Activated CD8-positive, alpha-beta memory T cell treated with anti-CD3 and anti-CD28 coated beads, Interleukin-2, amount 50 U/mL, for 4 hours (primary cell): ENCODE results near the gene SNAPC5.
"Not testable (repeated sequence)": the region's sequence is repeated elsewhere in the genome, so short reads cannot be mapped to it uniquely, and the experiment has no call there.

Experiments
- DNase-seq: peaks from one replicate; pipeline ENCODE4 v3.0.0-alpha.2; 2020

SNAPC5 gene, protein sequence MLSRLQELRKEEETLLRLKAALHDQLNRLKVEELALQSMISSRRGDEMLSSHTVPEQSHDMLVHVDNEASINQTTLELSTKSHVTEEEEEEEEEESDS

DNA sequence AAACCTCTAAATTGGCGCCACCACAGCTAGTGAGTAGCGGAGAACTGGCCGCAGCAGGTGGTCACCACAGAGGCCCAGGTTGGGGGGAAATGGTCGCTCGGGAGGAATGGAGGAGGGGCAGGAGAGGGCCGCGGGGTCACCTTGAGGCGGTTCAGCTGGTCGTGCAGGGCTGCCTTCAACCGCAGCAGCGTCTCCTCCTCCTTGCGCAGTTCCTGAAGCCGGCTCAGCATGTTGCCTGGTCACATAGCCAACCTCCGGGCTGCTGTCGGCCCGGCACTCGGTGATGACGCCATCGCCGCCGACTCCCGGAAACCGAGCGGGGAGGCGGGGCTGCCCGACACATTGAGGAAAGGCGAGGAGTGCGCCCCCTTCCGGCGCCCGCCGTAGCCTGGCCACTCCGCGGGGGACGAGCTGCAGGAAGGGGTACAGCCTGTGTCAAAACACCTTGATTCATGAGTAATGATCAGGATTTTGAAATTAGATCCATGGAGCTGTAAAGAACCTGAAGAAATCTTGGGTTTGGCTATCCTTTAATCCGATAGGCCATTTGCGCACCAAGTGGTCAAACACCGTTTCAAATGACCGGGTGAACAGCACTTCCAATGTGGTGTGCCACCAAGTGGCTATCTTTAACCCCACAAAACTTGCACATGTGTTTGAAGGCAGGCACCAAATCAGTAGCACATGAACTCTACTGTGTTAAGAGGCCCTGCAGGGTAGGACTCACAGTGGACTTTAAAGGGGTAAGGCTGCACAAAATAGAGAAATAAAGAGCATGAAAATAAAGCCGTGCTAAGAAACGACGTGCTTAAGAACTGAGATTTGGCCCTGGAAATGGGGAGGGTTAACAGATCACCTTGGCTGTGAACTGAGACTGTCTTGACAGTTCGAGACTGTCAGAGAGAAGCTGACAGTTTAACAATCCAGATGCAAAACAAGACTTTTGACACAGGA, at the start of gene SNAPC5:
Gene SNAPC5, minus strand, starts transcription at position 261 of the 954 bp plus-strand sequence. Its CDS starts 31 bp downstream, at position 230.
- DNase-seq = peak; percentile 99

DNA sequence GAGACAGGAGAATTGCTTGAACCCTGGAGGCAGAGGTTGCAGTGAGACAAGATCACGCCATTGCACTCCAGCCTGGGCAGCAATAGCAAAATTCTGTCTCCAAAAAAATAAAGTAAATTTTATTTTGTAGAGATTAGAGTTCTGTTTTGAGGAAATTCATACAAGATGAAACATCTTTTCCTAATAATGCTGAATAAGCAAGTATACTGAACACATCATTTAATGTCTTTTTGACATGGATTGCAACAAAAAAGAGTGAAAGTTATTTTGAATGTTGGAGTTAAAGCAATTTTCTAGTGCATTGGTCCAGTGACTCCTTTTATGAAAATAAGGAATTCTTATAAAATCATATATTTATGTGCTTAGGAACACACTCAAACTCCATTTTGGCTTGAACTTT, 47.7 kb upstream of the SNAPC5 start:
- DNase-seq = no peak

DNA sequence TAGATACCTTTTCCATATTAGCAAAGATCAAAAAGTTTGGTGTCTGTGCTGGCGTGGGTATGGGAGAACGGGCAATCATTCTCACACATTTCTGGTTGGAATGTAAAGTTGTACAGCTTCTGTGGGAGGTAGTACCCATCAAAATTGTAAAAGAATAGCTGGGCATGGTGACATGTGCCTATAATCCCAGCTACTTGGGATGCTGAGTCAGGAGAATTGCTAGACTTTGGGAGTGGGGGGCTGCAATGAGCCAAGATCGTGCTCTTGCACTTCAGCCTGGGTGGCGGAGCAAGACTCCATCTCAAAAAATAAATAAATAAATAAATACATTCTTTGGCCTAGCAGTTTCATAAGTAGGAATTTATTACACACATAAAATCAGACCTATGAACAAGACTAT, 45.3 kb upstream of the SNAPC5 start:
- DNase-seq = no peak

DNA sequence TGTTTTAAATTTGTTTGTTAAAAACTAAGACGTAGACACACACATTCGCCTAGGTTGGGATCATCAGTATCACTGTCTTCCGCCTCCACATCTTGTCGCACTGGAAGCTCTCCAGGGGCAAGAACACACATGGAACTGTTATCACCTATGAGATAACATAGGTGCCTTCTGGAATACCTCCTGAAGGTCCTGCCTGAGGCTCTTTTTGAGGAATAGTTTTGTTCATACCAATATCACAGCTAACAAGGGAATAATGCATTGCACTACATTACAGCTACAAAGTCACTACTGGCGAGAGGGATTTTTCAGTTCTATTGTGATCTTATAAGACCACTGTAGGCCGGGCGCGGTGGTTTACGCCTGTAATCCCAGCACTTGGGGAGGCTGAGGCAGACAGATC, 37.5 kb upstream of the SNAPC5 start:
- DNase-seq = no peak

DNA sequence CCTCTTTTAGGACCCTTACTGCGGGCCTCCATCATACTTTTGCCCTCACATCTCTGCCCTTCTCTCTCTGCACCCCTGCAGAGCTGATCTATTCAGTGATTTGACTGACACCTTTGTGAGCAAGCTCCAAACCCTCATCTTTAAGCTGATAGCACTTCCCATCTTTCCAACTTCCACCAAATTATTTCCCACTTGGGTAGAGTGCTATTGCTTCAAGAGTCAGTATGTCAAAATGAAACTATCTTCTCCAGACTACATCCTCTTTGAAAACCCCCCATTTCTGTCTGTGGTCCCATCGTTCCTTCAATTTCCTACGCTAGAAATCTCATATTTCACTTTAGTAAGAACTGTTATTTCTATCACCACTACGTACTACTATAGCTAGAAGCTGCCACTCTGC, 27.3 kb upstream of the SNAPC5 start:
- no peak for DNase-seq

DNA sequence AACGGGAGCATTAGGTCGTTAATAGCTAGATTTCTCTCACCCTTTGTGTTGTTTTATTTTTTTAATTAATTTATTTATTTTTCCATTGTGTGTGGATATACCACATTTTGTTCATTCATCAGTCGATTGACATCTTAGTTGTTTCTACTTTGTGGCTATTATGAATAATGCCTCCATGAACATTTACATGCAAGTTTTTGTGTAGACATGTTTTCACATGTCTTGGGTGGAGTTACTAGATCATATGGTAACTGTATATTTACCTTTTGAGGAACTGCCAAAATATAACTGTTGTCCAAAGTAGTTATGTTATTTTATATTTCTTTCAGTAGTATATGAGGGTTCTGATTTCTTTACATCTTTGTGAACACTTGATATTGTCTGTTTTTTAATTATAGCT, 26.4 kb upstream of the SNAPC5 start:
- no peak for DNase-seq

DNA sequence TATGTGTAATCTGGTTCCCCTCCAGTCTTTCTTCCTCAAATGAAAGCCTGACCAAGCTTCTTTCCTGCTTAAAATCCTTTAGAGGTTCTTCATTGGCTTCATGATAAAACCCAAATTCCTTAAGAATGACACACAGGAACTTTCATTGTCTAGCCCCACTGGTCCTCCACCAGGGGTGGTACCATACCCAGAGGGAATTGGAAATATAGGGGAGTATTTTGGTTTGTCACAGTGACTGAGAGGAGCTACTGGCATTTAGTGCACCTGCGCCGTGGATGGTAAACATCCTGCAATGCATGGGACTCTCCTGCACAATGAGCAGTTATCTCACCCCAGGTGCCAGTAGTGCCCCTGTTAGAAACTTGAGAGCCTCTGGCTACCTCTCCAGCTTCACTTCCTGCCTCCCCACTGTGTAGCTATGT, 18.4 kb upstream of the SNAPC5 start:
- no peak for DNase-seq

DNA sequence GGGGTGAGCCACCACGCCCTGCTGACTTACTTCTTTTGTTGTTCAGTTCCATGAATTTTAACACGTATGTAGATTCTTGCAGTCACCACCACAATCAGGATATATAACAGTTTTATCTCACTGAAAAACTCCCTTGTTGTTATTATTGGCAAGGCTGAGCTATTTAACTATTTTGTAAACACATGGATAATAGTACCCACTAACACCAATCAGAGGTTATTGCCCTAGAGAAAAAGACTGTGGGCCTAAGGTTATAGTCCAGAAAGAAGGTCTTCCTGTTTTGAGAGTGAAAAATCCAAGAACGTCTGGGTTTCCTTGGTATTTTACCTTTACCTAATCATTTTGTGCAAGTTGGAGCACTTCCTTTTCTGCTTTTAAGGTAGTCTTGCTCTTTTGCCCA, 17.0 kb upstream of the SNAPC5 start:
- DNase-seq = no peak

DNA sequence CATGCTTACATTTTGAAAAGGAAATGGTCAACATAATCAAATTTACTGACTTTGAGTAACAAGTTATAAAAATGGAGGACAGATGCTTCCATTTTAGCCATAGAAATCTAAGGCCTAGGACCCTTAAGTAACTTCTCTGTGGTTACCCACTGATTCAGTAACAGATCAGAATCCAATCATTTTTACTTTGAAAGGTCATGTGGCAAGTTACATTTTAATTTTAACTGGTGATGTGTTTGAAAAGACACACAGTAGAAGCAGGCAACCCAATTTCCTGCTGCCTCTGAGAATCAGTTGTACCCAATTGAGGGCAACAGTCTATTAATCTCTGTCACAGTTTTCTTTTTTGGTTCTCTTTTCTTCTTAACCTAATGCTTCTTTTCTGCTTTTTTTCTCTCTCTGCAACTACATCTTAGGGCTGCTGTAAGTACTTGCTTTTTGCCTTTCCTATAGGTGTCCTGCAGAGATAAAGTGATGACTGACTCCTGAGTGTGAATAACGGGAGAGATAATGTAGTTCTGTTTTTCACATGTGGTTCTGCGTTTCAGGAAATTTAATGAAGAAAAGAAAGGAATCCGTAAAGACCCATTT, 10.8 kb upstream of the SNAPC5 start:
- no peak for DNase-seq

DNA sequence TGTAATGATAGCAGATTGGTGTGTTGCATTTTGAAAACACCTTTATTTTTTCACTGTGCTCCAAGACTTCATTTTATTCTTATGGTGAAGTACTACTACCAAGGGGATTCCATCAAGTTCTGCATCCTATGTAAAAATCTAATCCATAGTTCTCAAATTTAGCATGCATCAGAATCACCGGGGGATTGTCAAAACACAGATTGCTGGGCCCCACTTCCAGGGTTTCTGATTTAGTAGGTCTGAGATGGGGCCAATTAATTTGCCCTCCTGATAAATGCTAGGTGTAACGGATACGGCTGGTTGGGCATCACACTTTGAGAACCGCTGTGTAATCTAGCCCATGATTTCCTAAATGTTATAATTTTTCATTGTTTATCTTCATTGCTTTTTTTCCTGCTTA, 8.3 kb upstream of the SNAPC5 start:
- DNase-seq = no peak

DNA sequence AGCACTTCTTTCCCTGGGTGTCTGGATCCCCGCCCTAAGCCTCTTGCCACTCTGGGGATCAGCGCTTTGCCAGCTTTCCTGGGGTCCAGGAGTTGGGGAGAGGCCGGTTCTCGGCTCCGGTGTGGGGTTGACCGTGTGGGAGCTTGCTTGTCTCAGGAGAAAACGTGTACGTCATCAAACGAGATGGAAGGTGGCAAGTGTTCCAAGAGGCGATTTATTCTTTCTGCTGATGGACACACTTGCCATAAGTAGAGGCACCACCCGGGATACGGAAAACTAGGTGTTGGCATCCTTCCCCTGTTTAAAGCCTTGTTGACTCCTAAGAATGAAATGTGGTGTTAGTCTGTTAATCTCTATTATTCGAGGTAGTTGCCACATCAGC, 7.9 kb upstream of the SNAPC5 start:
- DNase-seq = no peak

DNA sequence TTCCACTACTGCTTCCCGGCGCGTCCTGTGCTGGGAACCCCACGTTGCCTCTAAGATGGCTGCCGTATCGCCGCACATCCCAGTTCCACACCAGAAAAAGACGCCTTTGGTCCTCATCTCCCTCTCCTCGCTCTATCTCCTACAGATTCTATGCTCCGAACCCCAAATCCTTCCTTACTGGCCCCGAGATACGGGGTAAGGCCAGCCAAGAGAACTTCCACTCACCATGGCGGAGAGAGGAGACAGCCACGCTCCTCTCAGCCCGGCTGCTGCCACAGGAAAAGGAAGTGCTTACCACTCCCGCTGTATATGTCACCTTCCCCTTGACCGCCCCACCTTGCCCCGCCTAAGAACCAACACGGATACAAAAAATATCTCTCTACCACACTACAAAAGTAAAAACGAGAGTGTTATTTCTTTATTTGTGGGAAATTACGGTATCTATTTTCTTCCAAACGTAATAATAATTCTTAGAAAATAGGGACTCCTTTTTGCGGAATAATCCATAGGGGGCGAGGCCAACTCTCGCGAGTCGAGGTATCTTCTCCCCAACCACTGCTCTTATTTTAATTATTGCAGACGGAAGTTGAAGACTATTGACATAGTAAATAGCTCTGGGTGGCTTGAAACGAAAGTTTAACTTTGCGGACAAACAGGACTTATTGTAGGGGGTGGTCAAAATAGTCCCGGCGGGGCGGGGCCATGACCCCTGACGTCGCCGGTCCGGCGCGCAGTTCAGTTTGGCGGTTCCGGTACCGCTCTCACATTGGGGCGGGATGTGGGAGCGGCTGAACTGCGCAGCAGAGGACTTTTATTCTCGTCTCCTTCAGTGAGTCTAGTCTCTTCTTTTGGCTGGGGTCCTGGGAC, 7.2 kb upstream of the SNAPC5 start, which contains the start of the genes RPL4 and ZWILCH:
Gene RPL4, minus strand, starts transcription at position 293 of the 867 bp plus-strand sequence. Its CDS starts 65 bp downstream, at position 228.
Gene ZWILCH, plus strand, starts transcription at position 764 of the 867 bp plus-strand sequence. Its CDS starts 13 bp downstream, at position 777.
- DNase-seq = peak; percentile 78

DNA sequence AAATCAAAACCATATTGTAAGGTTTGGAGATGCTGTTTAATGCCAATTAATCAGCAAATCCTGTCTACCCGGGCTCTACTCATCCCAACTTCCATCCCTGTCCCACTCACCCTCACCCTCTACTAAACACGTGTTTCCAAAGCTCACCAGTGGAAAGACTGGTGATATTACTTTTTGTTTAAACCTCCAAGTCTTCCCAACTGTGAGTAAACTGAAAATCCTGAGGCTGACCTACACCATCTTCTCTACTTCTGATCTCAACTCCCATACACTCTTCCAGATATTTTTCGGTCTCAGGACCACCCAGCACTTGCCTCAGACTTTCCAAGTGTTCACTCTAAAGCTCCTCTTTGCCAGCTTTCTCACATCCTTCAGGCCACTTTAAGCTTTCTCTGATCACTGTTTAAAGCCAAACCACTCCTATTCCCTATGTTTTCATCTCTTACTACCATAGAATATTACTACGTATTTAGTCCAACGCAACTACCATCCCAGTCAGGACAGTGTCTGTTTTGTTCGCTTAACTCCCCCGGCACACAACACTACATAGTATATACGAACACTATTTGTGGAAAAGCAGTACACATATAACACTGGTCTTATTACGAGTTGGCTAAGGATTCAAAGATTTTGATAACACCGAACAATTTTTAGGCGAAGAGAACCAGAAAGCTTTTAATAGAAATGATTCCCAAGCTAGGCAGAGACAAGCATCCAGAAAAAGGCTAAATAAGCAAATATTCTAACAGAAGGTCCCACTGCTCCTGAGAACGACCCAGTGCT, 6.4 kb upstream of the SNAPC5 start:
- no peak for DNase-seq

DNA sequence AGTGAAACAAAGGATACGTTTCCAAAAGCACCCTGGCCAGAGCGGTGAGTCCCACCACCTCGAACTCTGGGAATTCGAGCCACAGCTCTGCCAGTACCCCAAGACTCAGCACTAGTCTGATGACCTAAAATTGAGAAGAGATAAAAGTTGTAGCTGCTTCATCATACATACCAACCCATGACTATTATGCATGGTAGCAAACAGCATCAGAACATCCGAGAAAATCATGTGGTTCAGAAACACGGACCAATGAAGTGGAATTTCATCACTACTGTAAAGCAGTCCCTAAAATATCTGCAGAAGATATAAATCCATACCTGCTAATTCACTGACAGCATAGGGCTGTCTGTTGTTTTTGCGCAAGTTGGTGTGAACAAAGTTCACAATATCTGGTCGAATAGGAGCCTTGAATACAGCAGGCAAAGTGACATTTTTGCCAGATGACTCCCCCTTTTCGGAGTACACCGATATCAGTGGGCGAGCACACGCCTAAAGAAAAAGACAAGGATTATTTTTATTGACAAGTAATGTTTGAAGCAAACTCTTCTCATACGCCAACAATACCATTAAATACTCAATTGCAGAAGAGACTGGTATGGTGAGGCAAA, 5.6 kb upstream of the SNAPC5 start:
- DNase-seq = not testable (repeated sequence)

DNA sequence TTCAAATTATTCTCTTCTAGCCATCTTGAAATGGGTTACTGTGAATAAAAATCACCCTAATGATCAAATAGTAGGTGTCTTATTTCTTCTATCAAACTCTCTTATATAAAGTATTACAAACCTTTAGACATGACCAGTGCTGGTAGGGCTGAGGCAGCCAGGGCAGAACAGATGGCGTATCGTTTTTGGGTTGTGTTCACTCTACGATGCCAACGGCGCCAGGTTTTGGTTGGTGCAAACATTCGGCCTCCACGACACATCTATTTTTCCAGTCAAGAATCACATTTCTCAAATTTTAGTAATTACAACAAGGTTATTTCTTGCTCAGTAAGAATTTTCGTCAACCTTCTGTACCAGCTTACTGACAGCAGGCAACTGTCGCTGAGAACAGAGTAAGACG, 4.9 kb upstream of the SNAPC5 start:
- DNase-seq = no peak

DNA sequence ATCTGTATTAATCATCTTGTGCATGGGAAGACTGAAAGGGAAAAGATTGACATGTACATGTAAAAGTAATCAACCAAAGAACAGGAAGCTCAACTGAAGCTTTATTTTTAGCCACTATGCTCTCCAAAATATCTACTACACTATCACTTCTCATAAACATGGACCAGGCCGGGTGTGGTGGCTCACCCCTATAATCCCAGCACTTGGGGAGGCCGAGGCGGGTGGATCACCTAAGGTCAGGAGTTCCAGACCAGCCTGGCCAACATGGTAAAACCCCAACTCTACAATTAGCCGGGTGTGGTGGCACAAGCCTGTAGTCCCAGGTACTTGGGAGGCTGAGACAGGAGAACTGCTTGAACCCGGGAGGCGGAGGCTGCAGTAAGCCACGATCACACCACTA, 2.8 kb upstream of the SNAPC5 start:
- DNase-seq = not testable (repeated sequence)

DNA sequence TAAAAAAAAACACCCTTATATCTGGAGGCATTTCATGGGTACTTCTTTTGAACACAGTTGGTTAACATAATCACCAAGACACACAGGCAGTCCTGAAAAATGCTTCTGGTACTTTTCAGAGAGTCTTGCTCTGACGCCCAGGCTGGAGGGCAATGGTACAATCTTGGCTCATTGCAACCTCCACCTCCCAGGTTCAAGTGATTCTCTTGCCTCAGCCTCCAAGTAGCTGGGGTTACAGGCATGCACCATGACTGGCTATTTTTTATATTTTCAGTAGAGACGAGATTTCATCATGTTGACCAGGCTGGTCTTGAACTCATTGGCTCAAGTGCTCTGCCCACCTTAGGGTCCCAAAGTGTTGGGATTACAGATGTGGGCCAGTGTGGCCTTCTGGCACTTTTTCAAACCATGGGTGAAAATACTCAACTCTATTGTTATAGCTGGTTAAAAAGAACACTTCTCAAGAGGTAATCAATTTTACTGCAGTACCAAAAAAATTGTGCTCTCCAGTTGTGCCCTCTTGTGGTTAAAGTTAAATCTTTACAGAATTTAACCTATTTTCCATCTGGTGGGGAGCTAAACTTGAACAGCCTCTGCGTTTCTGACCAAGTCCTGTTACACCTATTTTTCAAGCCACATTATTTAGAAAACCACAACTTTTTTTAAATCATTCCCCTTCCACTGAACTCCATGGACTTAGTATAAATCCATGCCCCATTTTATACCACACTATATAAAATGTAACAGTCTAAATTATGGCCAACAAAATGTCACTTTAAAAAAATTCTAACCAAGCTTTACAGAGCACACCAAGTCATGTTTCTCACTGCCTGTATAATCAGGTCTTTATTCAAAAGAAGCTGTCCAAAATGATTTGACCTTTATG, 1.2 kb upstream of the SNAPC5 start:
- DNase-seq = no peak

DNA sequence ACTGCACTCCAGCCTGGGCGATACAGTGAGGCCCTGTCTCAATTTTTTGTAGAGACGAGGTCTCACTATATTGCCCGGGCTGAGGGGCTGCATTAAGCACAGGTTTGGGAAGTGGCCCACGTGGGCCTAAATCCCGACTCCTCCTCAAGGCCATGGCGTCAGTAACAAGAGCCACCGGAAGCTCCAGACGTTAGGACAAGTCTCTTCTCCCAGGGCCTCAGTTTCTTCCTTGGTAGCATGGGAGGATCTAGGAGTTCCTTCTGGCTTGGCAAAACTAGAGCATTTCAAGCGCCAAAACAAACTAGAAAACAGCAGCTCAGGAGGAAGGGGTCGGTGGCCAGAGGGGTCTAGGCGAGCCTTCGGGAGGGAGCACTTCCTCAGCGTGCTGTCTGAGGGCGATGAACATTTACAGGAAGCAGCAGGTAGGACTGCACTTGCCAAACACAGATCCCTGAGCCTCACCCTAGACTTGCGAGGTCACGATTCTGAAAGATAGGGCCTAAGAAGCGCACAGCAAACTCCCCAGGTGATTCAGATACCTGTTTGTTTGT, 536 bp downstream of the SNAPC5 start:
- DNase-seq = no peak

DNA sequence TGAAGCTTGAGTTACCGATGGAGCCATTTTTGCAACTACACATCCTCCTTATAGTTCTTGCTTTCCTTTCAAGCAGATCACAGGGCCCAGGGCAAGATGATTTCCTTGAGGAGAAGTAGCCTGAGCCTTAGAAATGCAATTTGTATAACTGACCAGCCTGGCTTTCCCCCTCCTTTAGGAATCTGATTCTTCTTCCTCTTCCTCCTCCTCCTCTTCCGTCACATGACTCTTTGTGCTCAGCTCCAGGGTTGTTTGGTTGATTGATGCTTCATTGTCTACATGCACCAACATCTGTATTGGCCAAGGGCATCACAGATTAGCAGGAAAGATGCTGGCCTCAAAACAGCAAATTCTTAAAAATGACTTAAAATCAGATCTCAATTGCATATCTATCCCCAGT, 3.3 kb downstream of the SNAPC5 start:
- no peak for DNase-seq

DNA sequence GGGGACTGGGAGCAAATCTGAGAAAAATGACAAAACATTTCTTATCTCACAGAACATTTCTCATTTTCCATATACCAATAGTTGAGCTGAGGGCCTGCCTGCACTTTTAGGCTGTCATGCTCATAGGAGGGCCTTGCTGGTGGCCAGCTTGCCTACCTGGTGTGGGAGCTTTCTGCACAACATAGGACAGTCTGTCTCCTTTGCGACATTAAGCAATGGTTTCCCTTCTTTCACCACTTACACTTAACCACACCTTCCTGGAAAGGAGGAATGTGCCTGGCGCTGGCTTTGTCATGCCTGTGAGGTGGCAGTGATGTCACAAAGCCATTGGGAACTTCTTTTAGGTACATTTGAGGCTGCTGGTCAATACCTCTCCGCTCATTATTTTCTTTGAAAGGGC, 5.7 kb downstream of the SNAPC5 start:
- no peak for DNase-seq
